GM18505 (cell line): ENCODE results near the gene CRIP1.

Experiments
- ATAC-seq: cut with Tn5 transposase; IDR thresholded peaks from one replicate; pipeline ENCODE4 v1.9.1; 2021; ENCODE audit not compliant: unreplicated experiment
- POLR2A ChIP-seq: IDR thresholded peaks from 4 replicates; pipeline ENCODE4 v1.6.1; 2011; ENCODE audit warnings: borderline replicate concordance; ENCODE audit not compliant: insufficient read depth, insufficient read length; ENCODE audit errors: extremely low read depth

CRIP1 gene

DNA sequence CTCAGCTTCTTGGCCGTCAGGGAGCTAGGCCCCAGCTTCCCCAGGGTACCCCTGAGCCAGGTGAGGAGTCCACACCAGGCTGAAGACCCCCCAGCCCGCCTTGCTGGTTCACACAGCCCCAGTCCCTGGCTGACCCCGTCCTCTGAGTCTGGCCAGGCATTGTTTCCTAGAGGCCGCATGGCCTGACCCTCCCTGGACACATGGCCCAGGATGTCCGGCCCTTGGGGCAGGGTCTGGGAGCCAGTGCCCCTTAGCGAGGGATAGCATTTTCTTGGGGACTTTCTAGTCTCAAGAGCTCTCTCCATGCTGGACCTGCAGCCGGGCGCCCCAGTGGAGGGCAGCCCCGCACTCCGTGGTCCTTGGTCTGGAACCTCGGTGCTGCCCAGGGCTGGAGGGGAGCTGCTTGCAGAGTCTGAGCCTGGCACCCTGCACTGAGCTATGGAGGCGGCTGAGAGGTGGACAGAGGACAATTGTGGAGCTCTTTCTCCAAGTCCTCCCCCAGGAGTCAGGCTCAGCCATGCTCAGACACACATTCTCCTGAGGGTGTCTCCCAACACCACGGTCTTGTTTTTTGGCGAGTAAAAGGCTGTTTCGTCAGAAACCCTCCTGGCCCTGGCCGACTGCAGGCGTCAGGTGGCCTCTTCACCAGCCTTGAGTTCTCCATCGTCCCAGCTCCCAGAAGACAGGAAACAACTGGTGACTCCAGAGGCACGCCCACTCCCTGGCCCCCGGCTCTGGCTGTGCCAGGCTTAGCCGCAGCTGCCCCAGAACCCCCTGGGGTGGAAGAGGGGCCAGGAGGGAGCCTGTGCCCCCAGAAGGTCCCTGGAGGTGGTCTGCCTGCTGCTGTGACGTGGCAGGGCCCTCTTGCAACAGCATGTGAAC, 29.7 kb upstream of the CRIP1 start:
- no peak for ATAC-seq
- TF ChIP-seq POLR2A, result no peak

DNA sequence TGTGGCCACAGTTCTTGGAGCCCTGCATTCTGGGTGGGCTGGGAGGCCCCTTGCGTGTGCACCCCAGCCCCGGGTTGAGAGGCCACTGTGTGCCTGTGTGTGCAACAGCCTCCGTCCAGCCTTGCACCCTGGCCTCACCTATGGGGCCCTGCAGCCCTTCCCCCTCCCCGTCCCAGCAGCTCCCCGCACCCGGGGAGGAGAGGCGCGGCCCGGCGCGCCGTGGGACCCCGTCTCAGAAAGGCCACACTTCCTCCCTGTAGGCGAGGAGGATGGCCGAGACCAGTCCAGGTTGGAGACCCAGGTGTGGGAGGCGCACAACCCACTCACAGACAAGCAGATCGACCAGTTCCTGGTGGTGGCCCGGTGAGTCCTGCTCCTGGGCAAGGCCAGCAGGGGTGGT, 28.7 kb upstream of the CRIP1 start:
- TF ChIP-seq POLR2A, result no peak

DNA sequence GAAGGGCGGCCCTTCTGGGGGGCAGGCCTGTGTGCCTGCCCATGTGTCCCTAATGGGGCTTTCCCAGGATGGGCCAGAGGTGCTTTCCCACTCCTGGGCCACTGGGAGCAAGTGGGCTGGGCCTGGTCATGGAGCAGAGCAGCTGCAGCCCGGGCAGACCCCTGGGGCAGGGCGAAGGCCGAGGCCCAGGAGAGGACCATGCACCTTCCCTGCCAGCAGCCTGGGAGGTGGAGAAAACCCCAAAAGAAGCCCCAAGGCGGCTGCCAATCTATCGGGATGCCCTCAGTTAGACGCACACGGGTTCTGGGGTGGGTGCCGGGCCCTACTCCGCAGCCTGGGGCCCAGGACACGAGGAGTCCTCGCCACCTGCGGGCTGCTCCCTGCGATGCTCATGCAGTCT, 28.1 kb upstream of the CRIP1 start:
- TF ChIP-seq POLR2A, result no peak
- no peak for ATAC-seq

More for the DNA sequence above, 28.7 kb upstream of the CRIP1 start:
- no peak for ATAC-seq

DNA sequence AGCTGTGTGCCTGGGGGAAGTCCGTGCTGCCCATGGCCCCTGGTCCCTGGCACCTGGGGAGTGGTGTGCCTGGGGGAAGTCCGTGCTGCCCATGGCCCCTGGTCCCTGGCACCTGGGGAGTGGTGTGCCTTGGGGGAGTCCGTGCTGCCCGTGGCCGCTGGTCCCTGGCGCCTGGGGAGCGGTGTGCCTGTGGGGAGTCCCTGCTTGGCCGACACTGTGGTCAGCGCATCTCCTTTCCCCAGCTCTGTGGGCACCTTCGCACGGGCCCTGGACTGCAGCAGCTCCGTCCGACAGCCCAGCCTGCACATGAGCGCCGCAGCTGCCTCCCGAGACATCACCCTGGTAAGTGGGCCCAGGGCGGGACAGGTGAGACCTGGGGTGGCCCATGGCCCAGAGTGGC, 26.6 kb upstream of the CRIP1 start:
- TF ChIP-seq POLR2A, result no peak
- no peak for ATAC-seq

DNA sequence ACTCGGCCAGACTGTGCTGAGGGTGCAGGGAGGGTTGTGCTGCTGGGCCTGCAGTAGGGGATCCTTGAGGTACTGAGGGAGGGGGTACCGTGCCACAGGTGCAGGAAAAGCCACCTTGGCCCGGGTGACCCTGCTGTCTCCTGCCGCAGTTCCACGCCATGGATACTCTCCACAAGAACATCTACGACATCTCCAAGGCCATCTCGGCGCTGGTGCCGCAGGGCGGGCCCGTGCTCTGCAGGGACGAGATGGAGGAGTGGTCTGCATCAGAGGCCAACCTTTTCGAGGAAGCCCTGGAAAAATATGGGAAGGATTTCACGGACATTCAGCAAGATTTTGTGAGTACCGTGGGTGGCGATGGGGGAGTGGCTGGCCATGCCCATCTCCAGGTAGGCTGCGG, 26.1 kb upstream of the CRIP1 start:
- no peak for ATAC-seq
- TF ChIP-seq POLR2A, result no peak

DNA sequence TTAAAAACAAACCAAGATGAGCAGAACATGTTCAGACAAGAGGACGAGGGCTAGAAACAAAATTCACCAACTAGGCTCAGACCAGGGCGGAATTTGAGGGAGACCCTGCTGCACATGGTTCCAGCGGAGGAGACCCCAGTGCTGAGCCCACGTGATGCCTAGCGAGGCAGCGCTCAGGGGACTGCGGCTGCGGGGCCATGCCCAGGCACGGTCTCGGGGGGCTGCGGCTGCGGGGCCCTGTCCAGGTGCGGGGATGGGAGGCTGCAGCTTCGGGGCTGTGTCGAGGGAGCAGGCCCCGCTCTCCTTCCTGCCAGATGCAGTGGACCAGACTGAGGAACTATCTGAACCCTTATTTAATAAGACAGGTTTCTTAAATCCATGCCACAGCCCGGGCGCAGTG, 24.8 kb upstream of the CRIP1 start:
- TF ChIP-seq POLR2A, result no peak
- no peak for ATAC-seq

DNA sequence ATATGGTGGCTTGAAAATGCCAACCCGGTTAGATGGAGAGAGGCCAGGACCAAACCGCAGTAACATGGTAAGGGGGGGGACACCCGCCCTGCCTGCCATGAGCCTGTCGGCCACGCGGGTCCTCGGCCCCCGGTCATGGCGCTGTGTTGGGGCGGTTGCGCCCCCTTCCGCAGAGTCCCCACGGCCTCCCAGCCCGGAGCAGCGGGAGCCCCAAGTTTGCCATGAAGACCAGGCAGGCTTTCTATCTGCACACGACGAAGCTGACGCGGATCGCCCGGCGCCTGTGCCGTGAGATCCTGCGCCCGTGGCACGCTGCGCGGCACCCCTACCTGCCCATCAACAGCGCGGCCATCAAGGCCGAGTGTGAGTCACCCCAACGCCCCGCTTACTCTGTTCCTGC, 22.2 kb upstream of the CRIP1 start:
- no peak for ATAC-seq
- no peak for TF ChIP-seq POLR2A

DNA sequence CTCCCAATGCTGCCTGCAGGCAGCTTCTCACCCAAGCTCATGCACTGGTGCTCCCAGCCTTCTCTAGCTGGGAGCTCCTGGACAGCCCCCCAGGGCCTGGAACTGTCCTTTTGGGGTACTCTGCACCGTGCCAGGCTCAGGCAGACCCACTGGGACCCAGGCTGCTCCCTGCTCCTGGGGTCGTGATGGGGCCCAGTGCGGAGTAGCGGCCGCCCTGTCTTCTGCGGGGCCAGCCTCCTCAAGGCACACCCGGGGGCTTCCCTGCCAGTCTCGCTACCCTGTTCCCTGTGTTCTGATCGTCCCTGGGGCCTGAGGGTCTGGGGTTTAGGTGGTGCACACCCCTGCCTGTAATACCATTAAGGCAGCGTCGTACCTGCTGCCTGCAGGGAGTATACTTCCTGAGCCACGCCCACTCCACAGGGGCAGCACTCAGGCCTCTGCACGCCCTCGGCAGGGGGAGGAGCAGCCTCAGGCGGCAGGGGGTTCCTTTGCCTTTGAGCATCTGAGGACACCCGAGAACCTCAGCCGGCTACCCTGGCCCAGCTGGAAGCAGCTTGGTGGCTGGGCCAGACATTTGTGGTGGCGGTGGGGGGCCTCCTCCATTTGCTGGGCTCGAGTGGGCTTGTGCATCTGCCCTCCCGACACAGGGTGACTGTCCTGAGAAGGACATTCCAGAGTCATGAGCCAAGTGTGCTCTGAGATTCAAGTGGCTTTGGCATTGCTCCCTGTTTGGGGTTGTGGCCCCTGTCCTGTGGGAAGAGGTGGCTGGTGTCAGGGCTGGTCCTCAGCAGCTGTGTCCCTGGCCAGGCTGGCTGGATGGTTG, 21.3 kb upstream of the CRIP1 start:
- no peak for TF ChIP-seq POLR2A
- ATAC-seq, result no peak

DNA sequence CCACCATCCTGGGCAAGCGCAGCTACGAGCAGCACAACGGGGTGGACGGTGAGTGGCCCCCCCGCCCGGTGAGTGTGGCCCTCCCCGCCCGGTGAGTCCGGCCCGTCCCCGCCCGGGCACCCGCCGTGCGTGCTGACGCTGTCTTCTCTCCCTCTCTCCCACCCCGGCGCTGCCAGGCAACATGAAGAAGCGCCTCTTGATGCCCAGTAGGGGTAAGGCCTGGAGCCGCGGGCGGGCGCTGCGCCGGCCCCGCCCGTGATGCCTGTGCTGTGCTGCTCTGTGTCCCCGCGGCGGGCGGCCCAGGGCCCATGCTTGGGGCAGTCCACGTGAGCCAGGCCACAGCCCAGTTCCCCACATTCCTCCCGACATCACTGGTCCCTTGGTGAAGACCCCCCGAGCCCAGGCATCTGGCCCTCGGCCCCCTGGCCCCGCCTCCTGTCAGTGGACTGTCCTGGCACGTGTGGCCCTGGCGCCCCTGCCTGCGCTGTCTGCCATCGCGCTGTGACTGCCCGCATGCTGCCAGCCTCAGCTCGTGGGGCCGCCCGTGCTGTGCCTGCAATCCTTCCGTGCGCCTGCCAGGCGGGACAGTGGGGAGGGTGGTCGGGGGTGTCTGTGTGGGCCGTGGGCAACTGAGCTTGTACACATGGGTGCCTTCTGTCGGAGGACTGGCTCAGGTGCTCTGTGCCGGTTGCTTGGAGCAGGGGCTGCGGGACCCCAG, 20.0 kb upstream of the CRIP1 start:
- no peak for TF ChIP-seq POLR2A
- ATAC-seq, result no peak

DNA sequence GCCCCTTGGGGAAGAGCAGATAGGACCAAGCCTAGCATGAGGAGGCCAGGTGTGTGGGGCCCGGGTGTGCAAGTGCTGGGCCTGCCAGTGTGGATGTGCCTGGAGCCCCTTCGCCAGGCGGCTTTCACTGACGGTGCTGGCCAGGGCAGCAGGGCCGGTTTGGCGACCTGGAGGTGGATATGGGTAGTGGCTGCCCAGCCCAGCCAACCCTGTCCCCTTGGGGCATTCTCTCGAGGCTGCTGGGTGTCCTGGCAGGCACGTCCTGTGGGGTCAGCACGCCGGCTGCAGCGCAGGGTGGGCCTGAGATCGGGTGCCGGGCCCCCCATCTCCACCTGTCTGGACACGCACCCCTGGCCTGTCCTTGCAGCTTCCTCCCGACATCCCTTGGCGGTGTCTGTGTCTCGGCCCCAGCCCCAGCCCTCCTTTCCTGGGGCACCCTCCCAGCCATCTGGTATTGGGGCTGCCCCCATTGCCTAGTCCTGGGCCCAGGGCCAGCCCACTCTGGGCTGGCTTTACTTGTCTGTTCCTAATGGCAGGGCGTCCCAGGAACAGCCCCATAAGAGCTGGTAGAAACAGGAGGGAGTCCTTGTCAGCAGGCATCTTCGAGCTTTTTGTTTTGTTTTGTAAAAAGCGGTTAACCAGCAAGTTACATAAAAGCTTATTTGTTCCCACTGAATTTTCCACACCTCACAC, 19.3 kb upstream of the CRIP1 start:
- no peak for TF ChIP-seq POLR2A
- no peak for ATAC-seq

DNA sequence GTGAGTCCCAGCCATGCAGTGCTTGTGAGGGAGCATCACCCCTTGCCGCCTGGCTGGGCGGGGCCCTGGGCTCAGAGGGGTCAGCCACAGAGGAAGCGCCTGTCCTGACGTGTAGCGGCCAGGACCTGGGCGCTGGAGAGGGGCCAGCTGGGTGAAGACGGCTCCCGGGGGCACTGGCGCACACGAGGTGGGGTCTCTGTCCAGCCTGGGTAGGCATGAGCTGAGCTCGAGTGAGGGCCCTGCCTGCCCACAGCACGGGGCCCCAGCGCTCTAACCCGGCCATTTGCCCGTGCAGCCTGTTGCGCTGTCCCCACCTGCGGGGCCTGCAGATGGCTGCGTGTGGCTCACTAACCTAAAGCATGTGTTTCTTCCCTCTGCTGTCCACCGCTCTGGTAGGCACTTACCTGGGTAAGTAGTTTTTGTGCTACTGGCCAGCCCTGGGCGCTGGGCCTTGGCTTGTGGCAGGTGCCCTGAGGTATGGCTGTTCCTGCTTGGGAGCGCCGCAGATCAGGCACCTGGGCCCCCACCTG, 18.7 kb upstream of the CRIP1 start:
- TF ChIP-seq POLR2A, result no peak
- ATAC-seq, result no peak

DNA sequence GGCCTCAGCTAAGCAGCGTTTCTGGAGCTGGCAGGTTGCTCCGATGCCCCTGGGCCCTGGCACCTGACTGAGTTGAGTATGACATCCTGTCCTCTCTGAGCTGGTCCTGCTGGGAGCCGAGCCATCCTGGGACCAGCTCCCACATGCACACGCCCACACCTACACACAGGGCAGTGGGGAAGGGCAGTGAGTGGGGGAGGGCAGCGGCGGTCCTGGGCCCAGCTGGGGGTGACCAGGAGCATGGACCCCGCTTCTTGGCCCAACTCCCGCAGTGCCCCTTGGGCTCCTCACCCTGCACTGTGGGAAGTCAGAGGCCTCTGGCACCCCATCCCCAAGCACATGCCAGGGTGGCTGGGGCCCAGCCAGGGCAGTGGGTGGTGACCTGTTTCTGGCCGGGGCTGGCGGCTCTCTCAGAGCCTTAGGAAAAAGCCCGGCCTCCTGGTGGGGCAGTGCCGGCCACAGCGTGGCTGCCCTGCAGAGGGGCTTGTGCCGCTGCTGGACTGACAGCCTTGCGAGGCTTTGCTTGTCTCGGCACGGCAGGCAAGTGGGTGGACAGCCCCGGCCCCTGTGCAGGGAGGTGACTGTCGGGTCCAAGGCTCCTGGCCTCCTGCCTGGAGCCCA, 18.0 kb upstream of the CRIP1 start:
- ATAC-seq, result no peak
- no peak for TF ChIP-seq POLR2A
